GM20000 (cell line): ENCODE results near the gene ENTREP1.

Experiments used
- DNase-seq: peaks from one replicate; pipeline ENCODE4 v3.0.0; 2012; ENCODE audit warnings: low spot score
- CTCF ChIP-seq: IDR thresholded peaks from 2 replicates; pipeline ENCODE4 v1.5.1; 2012; ENCODE audit warnings: mild to moderate bottlenecking, control low read depth; ENCODE audit errors: extremely low read depth, missing control alignments

ENTREP1 gene

GRCh38 chr9:69382135-69382534 is 57.1 kb downstream of the ENTREP1 start:
- TF ChIP-seq CTCF: no peak
- no peak for DNase-seq

GRCh38 chr9:69385581-69386033 is 60.6 kb downstream of the ENTREP1 start:
- no peak for DNase-seq
- TF ChIP-seq CTCF: no peak

DNA sequence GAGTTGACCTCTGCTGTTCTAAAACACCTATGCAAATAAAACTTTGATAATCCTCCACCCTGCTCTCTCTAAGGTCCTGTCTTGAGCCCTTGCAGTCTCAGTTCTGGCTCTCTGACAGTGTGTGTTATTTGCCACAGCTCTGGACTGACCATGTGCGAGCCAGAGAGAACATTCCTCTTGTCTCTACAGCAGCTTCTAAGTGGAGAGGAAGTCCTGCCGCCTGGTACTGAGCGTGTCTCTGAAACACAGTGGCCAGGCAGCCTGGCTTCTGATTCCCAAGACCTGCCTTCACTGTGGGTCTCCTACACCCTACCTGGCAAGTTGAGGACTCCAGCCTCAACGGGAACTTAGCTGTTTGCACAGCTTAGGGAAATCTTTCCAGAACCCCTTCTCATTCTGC is 61.6 kb downstream of the ENTREP1 start:
- no peak for DNase-seq
- no peak for TF ChIP-seq CTCF

DNA sequence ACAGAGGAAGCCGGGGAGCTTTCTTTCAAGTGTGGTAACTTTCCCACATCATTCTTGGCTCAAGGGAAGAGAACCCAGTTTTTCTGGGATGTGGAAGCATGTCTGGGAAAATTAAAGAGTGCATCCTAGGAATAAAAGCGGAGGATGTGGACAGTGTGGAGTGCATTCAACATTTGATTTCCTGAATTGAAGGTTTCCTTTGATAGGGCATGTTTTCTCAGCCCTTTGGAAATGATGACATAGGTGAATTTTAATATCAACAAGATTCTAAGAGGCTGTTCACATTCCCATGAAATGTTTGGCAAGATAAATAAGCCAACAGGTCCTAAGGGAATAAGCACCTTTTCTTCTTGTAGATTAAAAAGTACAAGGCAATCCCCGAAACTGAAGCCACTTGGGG is 63.6 kb downstream of the ENTREP1 start:
- no peak for DNase-seq
- TF ChIP-seq CTCF: no peak

- no peak for DNase-seq
- no peak for TF ChIP-seq CTCF
Observed at GRCh38 chr9:69389437-69389995, 64.5 kb downstream of the ENTREP1 start.

- no peak for DNase-seq
- TF ChIP-seq CTCF: no peak
Observed at GRCh38 chr9:69391487-69391886, 66.5 kb downstream of the ENTREP1 start.

- TF ChIP-seq CTCF: no peak
- DNase-seq: no peak
Observed at GRCh38 chr9:69391946-69392345, 66.9 kb downstream of the ENTREP1 start.
